ENCODE results near the gene XXYLT1. TPM values are rescaled to one million over a fixed set of nuclear protein-coding genes. Genes with fewer than 3 reads are reported as not detected.
A peak's percentile ranks its signal among the peaks of the same experiment; 100 is the strongest.

Gene XXYLT1
- total and polyA plus RNA-seq, 2 of the 8 experiments (the other 6 are each of a cell fraction or from before 2014, with no cell fraction given) = 18.9 to 23.8 TPM

DNA sequence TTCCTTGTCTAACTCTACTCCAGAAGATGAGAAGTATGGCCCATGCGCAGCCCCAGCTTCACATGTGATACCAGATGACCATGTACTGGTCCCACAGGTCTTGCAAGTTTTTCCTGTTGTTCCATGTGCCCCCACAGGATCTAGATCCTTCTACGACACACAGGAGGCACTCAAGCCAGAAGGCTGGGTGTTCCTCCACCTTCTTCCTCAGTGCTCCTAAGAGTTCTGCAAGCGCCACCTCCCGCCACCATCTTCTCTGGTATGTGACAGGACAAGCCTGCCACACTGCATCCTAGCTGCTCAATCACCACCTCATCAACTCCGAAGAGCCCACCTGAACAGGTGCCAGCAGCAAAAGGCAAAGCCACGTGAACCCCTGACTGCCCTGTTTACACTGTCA lies 43.1 kb downstream of the XXYLT1 start:
- peak in 1 of 2 experiments; percentile 31 for DNase-seq (ENCODE audit: low read depth in 1 of 2, low spot score in 2 of 2)
- Histone ChIP-seq H3K4me3 (ENCODE audit: extremely low read depth in 1 of 4, insufficient read depth in 2 of 4, low read depth in 3 of 4, low read length in 4 of 4) (no peak overlapping the region), H3K56ac (replicated peaks; ENCODE audit: insufficient read length, low read depth, low read length) (no peak overlapping the region), H4K5ac (ENCODE audit: insufficient read length, low read depth, low read length) (no peak overlapping the region), H2BK12ac (ENCODE audit: low read depth, low read length) (no peak overlapping the region), H2BK15ac (ENCODE audit: low read length) (no peak overlapping the region), H4K91ac (replicated peaks; ENCODE audit: insufficient read length, low read length) (no peak overlapping the region), H3K14ac (ENCODE audit: insufficient read length) (no peak overlapping the region), H3K23ac (ENCODE audit: insufficient read length) (no peak overlapping the region), H2BK20ac (ENCODE audit: low read length) (no peak overlapping the region), H2AK5ac (ENCODE audit: low read depth, low read length) (peak overlapping the region; percentile 82; the same call in 1 of the 2 replicates), H3K79me1 (ENCODE audit: low read depth, low read length) (no peaks in the 10 kb centered on the region; the same call in 1 of the 2 replicates), H3K27ac (ENCODE audit: low read depth, low read length) (no peak overlapping the region), H3K4ac (replicated peaks; ENCODE audit: insufficient read length, low read depth, low read length) (no peak overlapping the region), H4K20me1 (replicated peaks in 1 of 2; ENCODE audit: control insufficient read depth in 1 of 2, insufficient read depth in 2 of 2, low read length in 2 of 2) (peaks cover 2 to 3% of the 10 kb centered on the region in 2 experiments), H3K4me1 (replicated peaks in 1 of 4; ENCODE audit: control insufficient read depth in 3 of 4, insufficient read depth in 4 of 4, low read length in 3 of 4) (peaks cover 0 to 12% (median 2%) of the 10 kb centered on the region in 4 experiments; a peak in 3 of 7 replicates), H3K27me3 (replicated peaks in 1 of 4; ENCODE audit: control insufficient read depth in 3 of 4, extremely low read depth in 1 of 4, insufficient read depth in 3 of 4, low read length in 3 of 4) (no peaks in the 10 kb centered on the region), H3K9me3 (ENCODE audit: insufficient read depth in 2 of 2, low read depth in 1 of 2, low read length in 1 of 2) (no peaks in the 10 kb centered on the region), H3K79me2 (ENCODE audit: control insufficient read depth in 1 of 2, insufficient read depth in 2 of 2, low read length in 2 of 2) (no peaks in the 10 kb centered on the region), H3K18ac (ENCODE audit: extremely low read depth, low read length) (no peak overlapping the region), H3K23me2 (ENCODE audit: low read depth, low read length) (no peaks in the 10 kb centered on the region), H4K8ac (ENCODE audit: extremely low read depth, insufficient read depth, low read length) (no peak overlapping the region), H2BK5ac (ENCODE audit: low read depth, low read length) (no peak overlapping the region; the same call in 1 of the 2 replicates), H2AFZ (ENCODE audit: low read length) (no peak overlapping the region), H2BK120ac (replicated peaks; ENCODE audit: low read depth, low read length) (no peak overlapping the region), H3K36me3 (ENCODE audit: control insufficient read depth in 2 of 4, insufficient read depth in 4 of 4, low read length in 3 of 4) (peaks cover 0 to 4% (median 2%) of the 10 kb centered on the region in 4 experiments; a peak in 3 of 8 replicates), H3K4me2 (ENCODE audit: insufficient read depth in 1 of 2, low read depth in 2 of 2, low read length in 2 of 2) (no peak overlapping the region), H3K9ac (replicated peaks in 1 of 4; ENCODE audit: extremely low read depth in 1 of 4, low read depth in 3 of 4, low read length in 3 of 4) (no peak overlapping the region)
- POLR2A ChIA-PET (ENCODE audit: partially characterized antibody) = no interaction called here
- no peak for FAIRE-seq
- CTCF ChIA-PET (ENCODE audit: partially characterized antibody) = interaction anchor here (0.8 to 2.9 kb wide), 16 partner anchors 8 to 544 kb away, joined by 3 to 14 read pairs (median 4); no protein-coding TSS in a partner anchor
- 91% methylated on average over 6 of the region's 6 CpGs; no CpG with 5 or more reads in 1 of the 2 experiments for WGBS, 2 experiments (ENCODE audit: extremely low coverage in 1 of 2, insufficient coverage in 1 of 2, insufficient read length in 1 of 2, insufficient replicate concordance in 2 of 2, low coverage in 1 of 2, low lambda C conversion rate in 2 of 2, missing lambda C conversion rate in 1 of 2)
- TF ChIP-seq SP4 (IDR thresholded peaks at IDR 0.05; ENCODE audit: low read length) (no peak), TAF7 (optimal IDR thresholded peaks at IDR 0.05; ENCODE audit: borderline replicate concordance, low read depth, low read length) (no peak), TAF1 (IDR thresholded peaks at IDR 0.05; ENCODE audit: low read depth, low read length) (no peak), ASH2L (IDR thresholded peaks at IDR 0.05; ENCODE audit: low read length) (no peak), RFX5 (IDR thresholded peaks at IDR 0.05; ENCODE audit: borderline replicate concordance, low read depth, low read length) (no peak)
